HG03354 (cell line): ENCODE data around the gene TCEA2.
"Not testable (repeated sequence)": the region's sequence is repeated elsewhere in the genome, so short reads cannot be mapped to it uniquely, and the experiment has no call there.

ENCODE experiments used
- ATAC-seq: cut with Tn5 transposase; IDR thresholded peaks from one replicate; pipeline ENCODE4 v1.9.1; 2021; ENCODE audit warnings: mild to moderate bottlenecking; ENCODE audit not compliant: unreplicated experiment, poor library complexity, severe bottlenecking

The TCEA2 gene

GRCh38 chr20:64116541-64117431 is 53.8 kb downstream of the TCEA2 start:
- ATAC-seq: no peak

- ATAC-seq: not testable (repeated sequence)
Measured at GRCh38 chr20:64117432-64117777, 54.4 kb downstream of the TCEA2 start.

GRCh38 chr20:64119301-64119680 is 56.3 kb downstream of the TCEA2 start:
- no peak for ATAC-seq

GRCh38 chr20:64119681-64120341 is 56.8 kb downstream of the TCEA2 start:
- no peak for ATAC-seq

GRCh38 chr20:64121586-64121985 is 58.6 kb downstream of the TCEA2 start:
- no peak for ATAC-seq
